ENCODE results near the gene CGRRF1. TPM values are rescaled to one million over a fixed set of nuclear protein-coding genes. Genes with fewer than 3 reads are reported as not detected.

CGRRF1 gene
- total RNA-seq, 1 experiment from 2014 or later: 11.2 TPM

DNA sequence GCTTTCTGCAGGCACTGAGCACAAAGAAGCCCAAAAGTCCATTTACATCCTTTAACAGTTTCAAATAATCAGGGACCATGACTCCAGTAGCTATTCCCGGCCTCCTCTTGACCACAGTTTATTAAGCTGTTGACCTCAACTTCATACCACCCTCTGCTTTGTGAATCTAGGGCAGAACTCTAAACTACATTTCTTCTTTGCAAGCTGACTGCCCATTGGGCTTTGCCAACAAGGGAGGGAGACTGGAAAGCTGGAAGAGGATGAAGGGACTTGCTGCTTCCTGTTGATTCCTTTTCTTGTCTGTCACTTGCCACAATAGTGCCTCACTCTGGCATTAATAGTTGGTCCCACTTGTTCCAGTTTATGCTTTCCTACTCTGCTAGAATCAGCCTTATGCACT lies 2.7 kb downstream of the CGRRF1 start:
- CTCF ChIA-PET: no interaction called here
- H3K9me3 ChIP-seq (ENCODE audit: low read depth, low read length, poor library complexity, severe bottlenecking): peaks cover 11% of the 10 kb centered on the region
- TF ChIP-seq EZH2 (IDR thresholded peaks at IDR 0.05; ENCODE audit: borderline replicate concordance, low read depth, low read length, poor library complexity, severe bottlenecking): no peak
- TF ChIP-seq, protein P1, sequence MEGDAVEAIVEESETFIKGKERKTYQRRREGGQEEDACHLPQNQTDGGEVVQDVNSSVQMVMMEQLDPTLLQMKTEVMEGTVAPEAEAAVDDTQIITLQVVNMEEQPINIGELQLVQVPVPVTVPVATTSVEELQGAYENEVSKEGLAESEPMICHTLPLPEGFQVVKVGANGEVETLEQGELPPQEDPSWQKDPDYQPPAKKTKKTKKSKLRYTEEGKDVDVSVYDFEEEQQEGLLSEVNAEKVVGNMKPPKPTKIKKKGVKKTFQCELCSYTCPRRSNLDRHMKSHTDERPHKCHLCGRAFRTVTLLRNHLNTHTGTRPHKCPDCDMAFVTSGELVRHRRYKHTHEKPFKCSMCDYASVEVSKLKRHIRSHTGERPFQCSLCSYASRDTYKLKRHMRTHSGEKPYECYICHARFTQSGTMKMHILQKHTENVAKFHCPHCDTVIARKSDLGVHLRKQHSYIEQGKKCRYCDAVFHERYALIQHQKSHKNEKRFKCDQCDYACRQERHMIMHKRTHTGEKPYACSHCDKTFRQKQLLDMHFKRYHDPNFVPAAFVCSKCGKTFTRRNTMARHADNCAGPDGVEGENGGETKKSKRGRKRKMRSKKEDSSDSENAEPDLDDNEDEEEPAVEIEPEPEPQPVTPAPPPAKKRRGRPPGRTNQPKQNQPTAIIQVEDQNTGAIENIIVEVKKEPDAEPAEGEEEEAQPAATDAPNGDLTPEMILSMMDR (conservative IDR thresholded peaks at IDR 0.05; ENCODE audit: low read depth, low read length): no peak
- H3K27me3 ChIP-seq (replicated peaks; ENCODE audit: insufficient read depth, low read depth, low read length, poor library complexity): no peaks in the 10 kb centered on the region
- no peak for DNase-seq (ENCODE audit: low spot score)
- POLR2A ChIA-PET (ENCODE audit: low non-redundant PET): no interaction called here
- no peak overlapping the region for H3K27ac ChIP-seq (ENCODE audit: low read depth, low read length, poor library complexity, severe bottlenecking)
- H3K4me3 ChIP-seq (ENCODE audit: low read depth, low read length, poor library complexity, severe bottlenecking): no peak overlapping the region
- no TSS peak for BruUV-seq (replicated peaks)
- intact Hi-C loops (cut with micrococcal nuclease; ENCODE audit: unreplicated experiment): no loop called here
- H3K4me1 ChIP-seq (ENCODE audit: insufficient read depth, low read length, poor library complexity, severe bottlenecking): peaks cover 6% of the 10 kb centered on the region
- H3K36me3 ChIP-seq (ENCODE audit: insufficient read depth, low read length, poor library complexity, severe bottlenecking): no peaks in the 10 kb centered on the region

DNA sequence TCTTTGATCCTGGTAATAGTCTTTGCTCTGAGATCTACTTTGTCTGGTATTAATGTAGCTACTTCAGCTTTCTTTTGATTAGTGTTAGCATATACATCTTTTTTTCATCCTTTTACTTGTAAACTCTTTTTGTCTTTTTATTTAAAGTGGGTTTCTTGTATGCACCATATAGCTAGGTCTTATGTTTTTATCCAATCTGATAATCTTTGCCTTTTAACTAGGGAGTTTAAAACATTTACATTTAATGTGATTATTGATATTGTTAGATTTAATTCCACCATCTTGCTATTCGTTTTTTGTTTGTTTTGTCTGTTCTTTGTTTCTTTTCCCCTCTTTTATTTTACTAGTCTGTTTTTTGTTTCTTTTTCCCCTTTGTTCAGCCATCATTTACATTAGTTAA lies 6.0 kb downstream of the CGRRF1 start:
- DNase-seq (ENCODE audit: low spot score): no peak
- ChIA-PET CTCF (no interaction called here), POLR2A (ENCODE audit: low non-redundant PET) (no interaction called here)
- TF ChIP-seq, protein P1 (conservative IDR thresholded peaks at IDR 0.05; ENCODE audit: low read depth, low read length): no peak
- TF ChIP-seq EZH2 (IDR thresholded peaks at IDR 0.05; ENCODE audit: borderline replicate concordance, low read depth, low read length, poor library complexity, severe bottlenecking): no peak
- H3K4me3 ChIP-seq (ENCODE audit: low read depth, low read length, poor library complexity, severe bottlenecking): no peak overlapping the region
- H3K27ac ChIP-seq (ENCODE audit: low read depth, low read length, poor library complexity, severe bottlenecking): no peak overlapping the region
- intact Hi-C loops (cut with micrococcal nuclease; ENCODE audit: unreplicated experiment): no loop called here
- H3K36me3 ChIP-seq (ENCODE audit: insufficient read depth, low read length, poor library complexity, severe bottlenecking): no peaks in the 10 kb centered on the region
- H3K27me3 ChIP-seq (replicated peaks; ENCODE audit: insufficient read depth, low read depth, low read length, poor library complexity): no peaks in the 10 kb centered on the region
- no TSS peak for BruUV-seq (replicated peaks)
- H3K4me1 ChIP-seq (ENCODE audit: insufficient read depth, low read length, poor library complexity, severe bottlenecking): peaks cover 3% of the 10 kb centered on the region
- H3K9me3 ChIP-seq (ENCODE audit: low read depth, low read length, poor library complexity, severe bottlenecking): peaks cover 11% of the 10 kb centered on the region

DNA sequence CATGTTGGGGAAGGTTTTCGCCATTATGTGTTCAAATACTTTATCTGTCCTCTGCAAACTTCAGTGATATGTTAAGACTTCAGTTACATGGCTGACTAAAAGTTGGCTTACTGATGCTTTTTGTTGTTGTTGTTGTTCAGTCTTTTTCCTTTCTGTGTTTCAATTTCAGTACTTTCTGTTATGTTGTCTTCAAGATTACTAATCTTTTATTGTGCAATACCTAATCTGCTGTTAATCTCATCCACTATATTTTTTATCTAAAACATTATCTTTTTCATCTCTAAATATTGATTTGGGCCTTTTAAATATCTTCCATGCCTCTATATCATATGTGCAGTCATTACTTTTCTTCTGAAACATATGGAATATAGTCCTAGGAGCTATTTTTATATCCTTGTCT lies 7.0 kb downstream of the CGRRF1 start:
- DNase-seq (ENCODE audit: low spot score): no peak
- Histone ChIP-seq H3K4me3 (ENCODE audit: low read depth, low read length, poor library complexity, severe bottlenecking) (no peak overlapping the region), H3K27ac (ENCODE audit: low read depth, low read length, poor library complexity, severe bottlenecking) (no peak overlapping the region), H3K4me1 (ENCODE audit: insufficient read depth, low read length, poor library complexity, severe bottlenecking) (no peaks in the 10 kb centered on the region), H3K9me3 (ENCODE audit: low read depth, low read length, poor library complexity, severe bottlenecking) (peaks cover 11% of the 10 kb centered on the region), H3K27me3 (replicated peaks; ENCODE audit: insufficient read depth, low read depth, low read length, poor library complexity) (no peaks in the 10 kb centered on the region), H3K36me3 (ENCODE audit: insufficient read depth, low read length, poor library complexity, severe bottlenecking) (no peaks in the 10 kb centered on the region)
- BruUV-seq (replicated peaks): no TSS peak
- ChIA-PET POLR2A (ENCODE audit: low non-redundant PET) (no interaction called here), CTCF (interaction anchor here (0.6 kb wide), 1 partner anchor 52 kb away, joined by 4 read pairs; no protein-coding TSS in a partner anchor)
- TF ChIP-seq, protein P1 (conservative IDR thresholded peaks at IDR 0.05; ENCODE audit: low read depth, low read length): no peak
- no peak for TF ChIP-seq EZH2 (IDR thresholded peaks at IDR 0.05; ENCODE audit: borderline replicate concordance, low read depth, low read length, poor library complexity, severe bottlenecking)
- intact Hi-C loops (cut with micrococcal nuclease; ENCODE audit: unreplicated experiment): no loop called here

Data from A673 (cell line).